AG04450 (cell line): Measurements from ENCODE around the gene STOML3. TPM values are rescaled to one million over a fixed set of nuclear protein-coding genes. Genes with fewer than 3 reads are reported as not detected.
A peak's percentile ranks its signal among the peaks of the same experiment; 100 is the strongest.

Experiments
- CTCF ChIA-PET: fragments of 300-600, 350-600 bp; formaldehyde crosslinking; extraction: SDS; loops from one replicate; lab custom pipeline; 2022; ENCODE audit warnings: antibody characterized with exemption, inconsistent platforms; lab: Charles Lee
- POLR2A ChIA-PET: fragments of 350-600 bp; formaldehyde crosslinking; extraction: SDS; loops from one replicate; lab custom pipeline; 2021; ENCODE audit warnings: antibody characterized with exemption, inconsistent platforms; lab: Yijun Ruan, JAX
- DNase-seq: peaks from one replicate; pipeline ENCODE4 v3.0.0-alpha.2; 2011; ENCODE audit warnings: low read depth, low spot score
- H3K27ac ChIP-seq: one replicate; pipeline ENCODE4 v1.5.1; 2012; ENCODE audit warnings: low read depth, low read length, control low read depth
- H3K27me3 ChIP-seq: one replicate; pipeline ENCODE4 v1.6.0; 2012; ENCODE audit warnings: low read length; ENCODE audit not compliant: control insufficient read depth, insufficient read depth
- H3K4me3 ChIP-seq: 2 replicates; pipeline ENCODE4 v1.5.1; 2011; ENCODE audit warnings: mild to moderate bottlenecking, low read depth, low read length, control low read depth
- H3K9me3 ChIP-seq: 2 replicates; pipeline ENCODE4 v1.5.1; 2012; ENCODE audit warnings: low read length; ENCODE audit not compliant: control insufficient read depth, insufficient read depth
- polyA minus RNA-seq: library from RNA; depleted of rRNA, polyadenylated mRNA; stranded (reverse); fragments of >200 nt; gene quantifications from 2 replicates; pipeline ENCODE4 v1.2.3, GENCODE V29; 2011; rRNA and poly(A)+ RNA removed
- polyA plus RNA-seq: library from polyadenylated mRNA; depleted of rRNA; stranded (reverse); fragments of >200 nt; gene quantifications from 2 replicates; pipeline ENCODE4 v1.2.3, GENCODE V29; 2011; rRNA removed
- TF ChIP-seq, protein P1 (sequence below): IDR thresholded peaks from 2 replicates; pipeline ENCODE4 v1.5.1; 2011; ENCODE audit warnings: low read depth, low read length, control low read depth, inconsistent platforms

Gene STOML3, protein sequence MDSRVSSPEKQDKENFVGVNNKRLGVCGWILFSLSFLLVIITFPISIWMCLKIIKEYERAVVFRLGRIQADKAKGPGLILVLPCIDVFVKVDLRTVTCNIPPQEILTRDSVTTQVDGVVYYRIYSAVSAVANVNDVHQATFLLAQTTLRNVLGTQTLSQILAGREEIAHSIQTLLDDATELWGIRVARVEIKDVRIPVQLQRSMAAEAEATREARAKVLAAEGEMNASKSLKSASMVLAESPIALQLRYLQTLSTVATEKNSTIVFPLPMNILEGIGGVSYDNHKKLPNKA
- polyA plus RNA-seq: not detected in 2 replicates
- polyA minus RNA-seq: not detected in 2 replicates

DNA sequence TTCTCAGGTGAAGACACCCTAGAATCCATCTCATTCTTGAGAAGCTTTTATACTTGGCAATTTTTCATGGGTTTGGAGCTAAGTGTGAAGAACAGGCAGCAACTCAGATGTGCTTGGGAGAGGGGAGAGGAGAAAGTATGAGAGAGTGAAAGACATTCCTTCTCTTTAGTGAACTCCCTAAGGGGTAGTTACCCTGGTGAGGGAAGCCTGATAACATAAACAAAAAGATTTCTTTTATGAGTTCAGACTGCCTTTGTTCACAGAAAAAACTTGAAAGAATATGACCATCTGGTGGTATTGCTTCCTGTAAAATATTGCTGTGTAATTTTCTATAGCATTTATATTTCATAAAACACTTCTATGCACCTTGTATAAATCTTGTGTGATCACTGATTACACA lies at the start of gene STOML3:
Gene STOML3, minus strand, starts transcription at position 139 of the 400 bp plus-strand sequence. Its CDS starts 110 bp downstream, at position 29.
- ChIA-PET CTCF (no interaction called here), POLR2A (no interaction called here)
- TF ChIP-seq, protein P1, sequence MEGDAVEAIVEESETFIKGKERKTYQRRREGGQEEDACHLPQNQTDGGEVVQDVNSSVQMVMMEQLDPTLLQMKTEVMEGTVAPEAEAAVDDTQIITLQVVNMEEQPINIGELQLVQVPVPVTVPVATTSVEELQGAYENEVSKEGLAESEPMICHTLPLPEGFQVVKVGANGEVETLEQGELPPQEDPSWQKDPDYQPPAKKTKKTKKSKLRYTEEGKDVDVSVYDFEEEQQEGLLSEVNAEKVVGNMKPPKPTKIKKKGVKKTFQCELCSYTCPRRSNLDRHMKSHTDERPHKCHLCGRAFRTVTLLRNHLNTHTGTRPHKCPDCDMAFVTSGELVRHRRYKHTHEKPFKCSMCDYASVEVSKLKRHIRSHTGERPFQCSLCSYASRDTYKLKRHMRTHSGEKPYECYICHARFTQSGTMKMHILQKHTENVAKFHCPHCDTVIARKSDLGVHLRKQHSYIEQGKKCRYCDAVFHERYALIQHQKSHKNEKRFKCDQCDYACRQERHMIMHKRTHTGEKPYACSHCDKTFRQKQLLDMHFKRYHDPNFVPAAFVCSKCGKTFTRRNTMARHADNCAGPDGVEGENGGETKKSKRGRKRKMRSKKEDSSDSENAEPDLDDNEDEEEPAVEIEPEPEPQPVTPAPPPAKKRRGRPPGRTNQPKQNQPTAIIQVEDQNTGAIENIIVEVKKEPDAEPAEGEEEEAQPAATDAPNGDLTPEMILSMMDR: no peak

DNA sequence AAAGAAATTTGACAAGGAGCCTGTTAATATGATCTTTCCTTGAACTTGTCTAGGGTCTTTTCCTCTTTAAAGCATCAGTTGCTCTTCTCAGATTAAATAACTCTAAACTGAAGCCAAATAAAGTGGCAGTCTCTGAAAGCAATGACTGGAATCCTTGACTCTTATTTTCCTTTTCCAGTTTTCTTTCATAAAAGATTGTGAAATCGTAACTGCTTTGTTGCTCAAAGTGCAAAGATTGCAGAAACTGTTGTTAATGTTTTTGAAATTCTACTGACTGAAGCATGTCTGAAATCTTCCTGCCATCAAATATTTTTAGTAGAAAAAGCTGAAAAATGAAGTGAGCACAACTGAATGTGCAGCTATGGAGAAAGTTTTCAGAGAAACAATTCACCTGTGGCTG lies 49.6 kb upstream of the STOML3 start:
- no peaks in the 10 kb centered on the region for H3K9me3 ChIP-seq

More for the DNA sequence above, at the start of gene STOML3:
- H3K27ac ChIP-seq: no peak within 1 kb of the TSS
- H3K4me3 ChIP-seq: no peak within 1 kb of the TSS
- no peak for DNase-seq
- H3K9me3 ChIP-seq: no peaks in the 10 kb centered on the region
- H3K27me3 ChIP-seq: no peaks in the 10 kb centered on the region

DNA sequence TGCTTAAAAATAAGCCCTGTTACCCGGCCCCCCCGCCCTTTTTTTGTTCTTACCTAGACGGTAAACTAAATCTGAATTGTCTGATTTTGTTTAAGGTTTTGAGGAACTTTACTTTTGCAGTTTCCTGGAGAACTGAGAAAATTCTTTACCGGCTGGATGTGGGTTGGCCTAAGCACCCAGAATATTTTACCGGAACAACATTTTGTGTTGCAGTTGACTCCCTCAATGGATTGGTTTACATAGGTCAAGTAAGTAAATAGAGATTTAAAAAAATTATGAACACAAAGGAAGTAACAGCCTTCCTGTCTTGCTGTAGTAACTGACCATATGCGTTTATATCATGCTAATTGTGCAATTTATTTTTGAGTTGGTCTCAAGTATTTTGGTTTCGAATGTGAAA lies 48.4 kb upstream of the STOML3 start:
- H3K4me3 ChIP-seq: peak overlapping the region; percentile 94
- ChIA-PET CTCF (interaction anchor here (1.2 kb wide), 1 partner anchor 577 kb away, joined by 6 read pairs; no protein-coding TSS in a partner anchor), POLR2A (interaction anchor here (1.0 kb wide), 1 partner anchor 8 kb away, joined by 4 read pairs; no protein-coding TSS in a partner anchor)

More for the DNA sequence above, 49.6 kb upstream of the STOML3 start:
- POLR2A ChIA-PET: no interaction called here
- Histone ChIP-seq H3K4me3 (no peak overlapping the region), H3K27ac (no peak overlapping the region), H3K27me3 (no peaks in the 10 kb centered on the region)
- TF ChIP-seq, protein P1: no peak
- no peak for DNase-seq
- CTCF ChIA-PET: interaction anchor here (1.2 kb wide), 1 partner anchor 11 kb away, joined by 4 read pairs; no protein-coding TSS in a partner anchor

DNA sequence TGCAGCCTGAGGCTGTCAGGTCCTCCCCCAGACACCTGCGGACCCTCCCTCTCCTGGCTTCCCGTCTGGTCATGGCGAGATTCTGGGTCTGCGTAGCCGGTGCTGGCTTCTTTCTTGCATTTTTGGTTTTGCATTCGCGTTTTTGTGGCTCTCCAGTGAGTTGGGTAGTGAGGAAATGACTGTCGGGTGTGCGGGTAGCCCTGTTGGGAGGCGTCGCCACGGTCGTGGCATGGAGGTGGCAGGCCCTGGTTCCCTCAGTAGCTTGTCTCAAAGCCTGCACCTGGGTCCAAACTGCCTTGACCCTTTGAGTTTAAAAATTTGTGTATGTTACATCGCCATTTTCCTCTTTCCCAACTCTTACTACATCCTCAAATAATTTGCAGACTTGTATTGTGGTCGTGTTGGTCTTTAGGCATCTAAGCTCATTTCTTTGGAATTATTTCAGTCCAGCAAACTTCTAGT lies 48.0 kb upstream of the STOML3 start:
- no peaks in the 10 kb centered on the region for H3K27me3 ChIP-seq
- TF ChIP-seq, protein P1: no peak
- CTCF ChIA-PET: interaction anchor here (1.1 to 1.2 kb wide), 2 partner anchors 10 to 577 kb away, joined by 3 to 6 read pairs; no protein-coding TSS in a partner anchor
- no peak for DNase-seq
- peak overlapping the region; percentile 94 for H3K4me3 ChIP-seq
- H3K9me3 ChIP-seq: no peaks in the 10 kb centered on the region
- POLR2A ChIA-PET: interaction anchor here (1.0 to 1.2 kb wide), 2 partner anchors 9 to 574 kb away, joined by 3 to 4 read pairs; no protein-coding TSS in a partner anchor
- H3K27ac ChIP-seq: peak overlapping the region; percentile 33

More for the DNA sequence above, 48.4 kb upstream of the STOML3 start:
- no peak for DNase-seq
- Histone ChIP-seq H3K9me3 (no peaks in the 10 kb centered on the region), H3K27me3 (no peaks in the 10 kb centered on the region), H3K27ac (no peak overlapping the region)
- TF ChIP-seq, protein P1: no peak
